ENCODE data around the gene FKBP10.
"Not testable (repeated sequence)": the region's sequence is repeated elsewhere in the genome, so short reads cannot be mapped to it uniquely, and the experiment has no call there.

The FKBP10 gene

GRCh38 chr17:41836550-41837196 lies 23.9 kb downstream of the FKBP10 start:
- DNase-seq (ENCODE audit: low read depth, low spot score) = no peak

GRCh38 chr17:41837761-41838538 lies 25.1 kb downstream of the FKBP10 start, which contains the start of gene KLHL10:
TSS of gene KLHL10 (plus strand) at chr17:41837825. CDS start at chr17:41837933, 108 bp downstream.
- no peak for DNase-seq (ENCODE audit: low read depth, low spot score)

GRCh38 chr17:41839448-41839847 lies 26.6 kb downstream of the FKBP10 start:
- DNase-seq (ENCODE audit: low read depth, low spot score) = not testable (repeated sequence)

GRCh38 chr17:41840781-41841180 lies 28.0 kb downstream of the FKBP10 start:
- not testable (repeated sequence) for DNase-seq (ENCODE audit: low read depth, low spot score)

- no peak for DNase-seq (ENCODE audit: low read depth, low spot score)
Measured at GRCh38 chr17:41844971-41845370, 32.2 kb downstream of the FKBP10 start.

- DNase-seq (ENCODE audit: low read depth, low spot score) = no peak
Measured at GRCh38 chr17:41848788-41849187, 36.0 kb downstream of the FKBP10 start.

- no peak for DNase-seq (ENCODE audit: low read depth, low spot score)
Measured at GRCh38 chr17:41849251-41849990, 36.6 kb downstream of the FKBP10 start.

GRCh38 chr17:41851382-41851781 lies 38.6 kb downstream of the FKBP10 start:
- DNase-seq (ENCODE audit: low read depth, low spot score) = not testable (repeated sequence)

GRCh38 chr17:41860254-41860931 lies 47.6 kb downstream of the FKBP10 start:
- no peak for DNase-seq (ENCODE audit: low read depth, low spot score)

- no peak for DNase-seq (ENCODE audit: low read depth, low spot score)
Measured at GRCh38 chr17:41863074-41863848, 50.5 kb downstream of the FKBP10 start.

GRCh38 chr17:41864498-41864835 lies 51.7 kb downstream of the FKBP10 start:
- DNase-seq (ENCODE audit: low read depth, low spot score) = no peak

- DNase-seq (ENCODE audit: low read depth, low spot score) = peak; percentile 97
Measured at GRCh38 chr17:41864836-41865595, 52.2 kb downstream of the FKBP10 start, which contains the start of gene KLHL11. TSS of gene KLHL11 (minus strand) at chr17:41865423. CDS start at chr17:41865370, 53 bp downstream.

GRCh38 chr17:41865596-41865893 lies 52.7 kb downstream of the FKBP10 start:
- DNase-seq (ENCODE audit: low read depth, low spot score) = no peak

GRCh38 chr17:41868568-41868967 lies 55.8 kb downstream of the FKBP10 start:
- no peak for DNase-seq (ENCODE audit: low read depth, low spot score)

GRCh38 chr17:41869426-41869825 lies 56.6 kb downstream of the FKBP10 start:
- DNase-seq (ENCODE audit: low read depth, low spot score) = no peak

GRCh38 chr17:41870097-41870496 lies 57.3 kb downstream of the FKBP10 start:
- no peak for DNase-seq (ENCODE audit: low read depth, low spot score)

- no peak for DNase-seq (ENCODE audit: low read depth, low spot score)
Measured at GRCh38 chr17:41870627-41871026, 57.8 kb downstream of the FKBP10 start.

- DNase-seq (ENCODE audit: low read depth, low spot score) = no peak
Measured at GRCh38 chr17:41871789-41872188, 59.0 kb downstream of the FKBP10 start.
